HCT116 (cell line): ENCODE results near the gene RAB24. TPM values are rescaled to one million over a fixed set of nuclear protein-coding genes. Genes with fewer than 3 reads are reported as not detected.

Experiments used
- ATAC-seq: fragments of 200-7000 bp; cut with Tn5 transposase; 2 replicates; pipeline ENCODE4 v1.9.1; 2020; ENCODE audit warnings: mild to moderate bottlenecking, moderate library complexity
- BruUV-seq: library from RNA; stranded (reverse); fragments of 400-500 nt; replicated peaks from 2 replicates; lab custom pipeline; 2021; lab: Mats Ljungman, UMichigan
- CTCF ChIA-PET: fragments of 300-600 bp; sonication (Branson Sonifier 250); formaldehyde crosslinking; loops from one replicate; lab custom pipeline; 2021; ENCODE audit warnings: antibody characterized with exemption; lab: Charles Lee
- POLR2A ChIA-PET: fragments of 300-600, 350-600 bp; sonication (Branson Sonifier 250); formaldehyde crosslinking; loops from one replicate; lab custom pipeline; 2021; ENCODE audit warnings: antibody characterized with exemption; lab: Charles Lee
- RAD21 ChIA-PET, 2 experiments: fragments of 300-600 bp; sonication (Branson Sonifier 250); formaldehyde crosslinking; loops; one replicate each; lab custom pipeline; 2023; ENCODE audit warnings: low total read pairs in 2 of 2; ENCODE audit not compliant: uncharacterized antibody in 2 of 2, unreplicated experiment in 2 of 2, low non-redundant PET in 1 of 2; lab: Charles Lee
- DNase-seq: peaks from one replicate; pipeline ENCODE4 v3.0.0-alpha.2; 2010; ENCODE audit warnings: low read depth, low spot score
- H2AFZ ChIP-seq: fragments of 200-600 bp; shearing (Covaris generic), sonication (generic); 2 replicates; pipeline ENCODE4 v1.6.1; 2017; ENCODE audit warnings: low read depth, mixed run types, mixed read lengths, antibody characterized with exemption, low read length; ENCODE audit not compliant: poor library complexity, severe bottlenecking
- H3K27ac ChIP-seq: 2 replicates; pipeline ENCODE4 v1.5.1; 2012; ENCODE audit warnings: low read depth, low read length
- H3K27me3 ChIP-seq: fragments of 200-600 bp; sonication (generic); 2 replicates; pipeline ENCODE4 v1.6.1; 2016; ENCODE audit warnings: mixed run types, low read length, mixed read lengths; ENCODE audit not compliant: insufficient read depth
- H3K36me3 ChIP-seq, 2 experiments: fragments of 200-500 bp in 1 of 2; fragments of 200-600 bp in 1 of 2; sonication (Bioruptor generic) in 1 of 2; sonication (generic) in 1 of 2; 2 replicates each; pipeline versions ENCODE4 v1.5.1 to v1.6.1; 2014 to 2016; ENCODE audit warnings: low read length in 2 of 2, inconsistent platforms in 1 of 2, mixed read lengths in 1 of 2, mixed run types in 1 of 2; ENCODE audit not compliant: insufficient read depth in 2 of 2, control insufficient read depth in 1 of 2
- H3K4me1 ChIP-seq, 2 experiments: fragments of 200-600 bp in 1 of 2; sonication (generic) in 1 of 2; 2 replicates each; pipeline versions ENCODE4 v1.5.1 to v1.6.1; 2012 to 2017; ENCODE audit warnings: low read length in 2 of 2, inconsistent platforms in 1 of 2, mild to moderate bottlenecking in 1 of 2, mixed read lengths in 1 of 2, mixed run types in 1 of 2, moderate library complexity in 1 of 2; ENCODE audit not compliant: insufficient read depth in 2 of 2, control insufficient read depth in 1 of 2
- H3K4me2 ChIP-seq: fragments of 200-600 bp; sonication (generic); 2 replicates; pipeline ENCODE4 v1.6.1; 2017; ENCODE audit warnings: mixed run types, low read length, mixed read lengths
- H3K4me3 ChIP-seq, 2 experiments: fragments of 200-600 bp in 1 of 2; sonication (generic) in 1 of 2; replicated peaks in 1 of 2; 2 replicates each; pipeline ENCODE4 v1.5.1; 2011 to 2016; ENCODE audit warnings: low read length in 2 of 2, control low read depth in 1 of 2, low read depth in 1 of 2, mild to moderate bottlenecking in 1 of 2, mixed read lengths in 1 of 2, mixed run types in 1 of 2
- H3K79me2 ChIP-seq: fragments of 200-600 bp; sonication (generic); 2 replicates; pipeline ENCODE4 v1.6.1; 2017; ENCODE audit warnings: mild to moderate bottlenecking, mixed run types, low read length, moderate library complexity, mixed read lengths; ENCODE audit not compliant: insufficient read depth
- H3K9ac ChIP-seq: fragments of 200-600 bp; sonication (generic); 2 replicates; pipeline ENCODE4 v1.6.1; 2016; ENCODE audit warnings: low read length, mixed read lengths
- H3K9me2 ChIP-seq: fragments of 200-600 bp; sonication (generic), shearing (Covaris generic); 2 replicates; pipeline ENCODE4 v1.6.1; 2017; ENCODE audit warnings: mixed run types, mild to moderate bottlenecking, moderate library complexity; ENCODE audit not compliant: insufficient read depth
- H3K9me3 ChIP-seq, 2 experiments: fragments of 200-500 bp in 1 of 2; fragments of 200-600 bp in 1 of 2; sonication (Bioruptor generic) in 1 of 2; sonication (generic) in 1 of 2; 2 replicates each; pipeline ENCODE4 v1.6.1; 2014 to 2017; ENCODE audit warnings: low read length in 2 of 2, mixed read lengths in 2 of 2, inconsistent platforms in 1 of 2, low read depth in 1 of 2, mild to moderate bottlenecking in 1 of 2, mixed run types in 1 of 2, moderate library complexity in 1 of 2; ENCODE audit not compliant: control insufficient read depth in 1 of 2, insufficient read depth in 1 of 2
- H4K20me1 ChIP-seq: fragments of 200-600 bp; sonication (generic), shearing (Covaris generic); 2 replicates; pipeline ENCODE4 v1.6.1; 2017; ENCODE audit warnings: mixed run types, mild to moderate bottlenecking, moderate library complexity; ENCODE audit not compliant: insufficient read depth
- CBX3 ChIP-seq: IDR thresholded peaks from 2 replicates; pipeline ENCODE4 v1.6.1; 2012; ENCODE audit warnings: low read depth
- CEBPB ChIP-seq: IDR thresholded peaks from 2 replicates; pipeline ENCODE4 v1.6.1; 2012; ENCODE audit warnings: low read depth
- EGR1 ChIP-seq: IDR thresholded peaks from 2 replicates; pipeline ENCODE4 v1.6.1; 2012; ENCODE audit warnings: low read depth
- ELF1 ChIP-seq: IDR thresholded peaks from 2 replicates; pipeline ENCODE4 v1.6.1; 2012; ENCODE audit warnings: low read depth, borderline replicate concordance
- POLR2AphosphoS5 ChIP-seq: IDR thresholded peaks from 2 replicates; pipeline ENCODE4 v1.6.1; 2011; ENCODE audit warnings: mild to moderate bottlenecking, low read depth, low read length, moderate library complexity
- RAD21 ChIP-seq: IDR thresholded peaks from 2 replicates; pipeline ENCODE4 v1.6.1; 2012; ENCODE audit warnings: low read depth, mild to moderate bottlenecking
- SIN3A ChIP-seq: IDR thresholded peaks from 2 replicates; pipeline ENCODE4 v1.6.1; 2012; ENCODE audit warnings: low read depth
- SRF ChIP-seq: IDR thresholded peaks from 2 replicates; pipeline ENCODE4 v1.6.1; 2012; ENCODE audit warnings: low read depth
- TCF7L2 ChIP-seq: IDR thresholded peaks from 2 replicates; pipeline ENCODE4 v1.7.0; 2011; ENCODE audit warnings: borderline replicate concordance, inconsistent platforms; ENCODE audit not compliant: insufficient read depth, insufficient read length; ENCODE audit errors: extremely low read depth
- ZFX ChIP-seq: fragments of 450-650 bp; IDR thresholded peaks from 2 replicates; pipeline ENCODE4 v1.6.1; 2017
- intact Hi-C: fragments of 100-400 bp; cut with micrococcal nuclease; formaldehyde crosslinking; loops from 2 replicates; pipeline ENCODE4 v1.10.0; 2022
- total RNA-seq: library from RNA; stranded (reverse); gene quantifications from one replicate; pipeline ENCODE4 v1.2.1, GENCODE V29; 2021; ENCODE audit not compliant: unreplicated experiment
- TF ChIP-seq, protein P1 (sequence below), 3 experiments: fragments of 200-600 bp in 1 of 3; sonication (generic) in 1 of 3; IDR thresholded peaks in 2 of 3; conservative IDR thresholded peaks in 1 of 3; 2 replicates each; pipeline ENCODE4 v1.5.1; 2012 to 2017; ENCODE audit warnings: low read depth in 2 of 3, low read length in 2 of 3, antibody characterized with exemption in 1 of 3, borderline replicate concordance in 1 of 3, control low read depth in 1 of 3, mild to moderate bottlenecking in 1 of 3, mixed read lengths in 1 of 3, mixed run types in 1 of 3, moderate library complexity in 1 of 3; ENCODE audit not compliant: insufficient read depth in 1 of 3
- TF ChIP-seq, protein P2 (sequence below): IDR thresholded peaks from 2 replicates; pipeline ENCODE4 v1.6.1; 2011; ENCODE audit warnings: mild to moderate bottlenecking, low read length, moderate library complexity; ENCODE audit not compliant: insufficient replicate concordance; ENCODE audit errors: extremely low read depth

RAB24 gene
- total RNA-seq, 1 experiment from 2014 or later = 13.5 TPM

DNA sequence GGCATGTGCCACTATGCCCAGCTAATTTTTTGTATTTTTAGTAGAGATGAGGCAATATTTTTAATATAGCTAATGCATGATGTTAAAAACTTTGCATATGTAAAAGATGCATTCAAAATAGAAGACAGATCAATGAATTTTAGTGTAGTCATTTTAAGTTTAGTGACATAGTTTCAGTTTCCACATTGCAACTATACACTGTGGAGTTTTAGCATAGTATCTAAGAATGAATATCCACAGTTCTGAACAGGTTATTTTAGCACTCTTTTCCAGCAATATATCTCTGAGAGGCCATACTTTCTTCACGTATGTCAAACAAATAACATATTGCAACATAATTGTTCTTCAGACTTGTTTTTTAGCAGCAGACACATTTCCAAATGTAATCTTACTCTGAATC, 39.3 kb downstream of the RAB24 start (continued):
- TF ChIP-seq EGR1 (no peak), SRF (no peak), CEBPB (no peak), ZFX (no peak), SIN3A (no peak), ELF1 (no peak)
- TF ChIP-seq, protein P1, sequence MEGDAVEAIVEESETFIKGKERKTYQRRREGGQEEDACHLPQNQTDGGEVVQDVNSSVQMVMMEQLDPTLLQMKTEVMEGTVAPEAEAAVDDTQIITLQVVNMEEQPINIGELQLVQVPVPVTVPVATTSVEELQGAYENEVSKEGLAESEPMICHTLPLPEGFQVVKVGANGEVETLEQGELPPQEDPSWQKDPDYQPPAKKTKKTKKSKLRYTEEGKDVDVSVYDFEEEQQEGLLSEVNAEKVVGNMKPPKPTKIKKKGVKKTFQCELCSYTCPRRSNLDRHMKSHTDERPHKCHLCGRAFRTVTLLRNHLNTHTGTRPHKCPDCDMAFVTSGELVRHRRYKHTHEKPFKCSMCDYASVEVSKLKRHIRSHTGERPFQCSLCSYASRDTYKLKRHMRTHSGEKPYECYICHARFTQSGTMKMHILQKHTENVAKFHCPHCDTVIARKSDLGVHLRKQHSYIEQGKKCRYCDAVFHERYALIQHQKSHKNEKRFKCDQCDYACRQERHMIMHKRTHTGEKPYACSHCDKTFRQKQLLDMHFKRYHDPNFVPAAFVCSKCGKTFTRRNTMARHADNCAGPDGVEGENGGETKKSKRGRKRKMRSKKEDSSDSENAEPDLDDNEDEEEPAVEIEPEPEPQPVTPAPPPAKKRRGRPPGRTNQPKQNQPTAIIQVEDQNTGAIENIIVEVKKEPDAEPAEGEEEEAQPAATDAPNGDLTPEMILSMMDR (IDR thresholded peaks at IDR 0.05 in 2 of 3, conservative IDR thresholded peaks at IDR 0.05 in 1 of 3; ENCODE audit: borderline replicate concordance in 1 of 3, insufficient read depth in 1 of 3, low read depth in 2 of 3, low read length in 2 of 3) = no peak

DNA sequence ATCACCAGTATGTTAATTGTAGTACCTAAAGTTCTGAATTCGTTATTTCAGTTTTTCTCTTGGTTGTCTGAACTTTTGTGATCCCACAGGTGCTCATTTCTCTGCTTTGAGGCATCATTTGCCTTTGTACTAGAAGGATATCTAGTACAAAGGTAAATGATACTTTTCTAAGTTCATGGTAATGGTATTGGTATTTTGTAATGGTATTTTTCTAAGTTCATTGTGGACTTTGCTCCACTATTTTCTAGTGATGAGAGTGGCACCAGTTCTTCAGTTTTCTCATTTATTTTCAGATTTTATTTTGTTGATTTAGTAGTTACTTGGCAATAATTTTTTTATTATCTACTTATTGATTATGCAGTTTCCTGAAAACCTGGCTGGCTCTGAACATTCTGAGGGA, 42.0 kb downstream of the RAB24 start:
- Histone ChIP-seq H3K9me2 (no peaks in the 10 kb centered on the region), H3K9ac (no peak overlapping the region), H4K20me1 (no peaks in the 10 kb centered on the region), H3K4me2 (no peak overlapping the region), H3K79me2 (peaks cover 3% of the 10 kb centered on the region; the same call in 1 of the 2 replicates), H3K27ac (no peak overlapping the region), H3K9me3 (no peaks in the 10 kb centered on the region), H3K4me3 (no peak overlapping the region), H3K27me3 (no peaks in the 10 kb centered on the region), H3K36me3 (peaks cover 0 to 19% of the 10 kb centered on the region in 2 experiments; a peak in 3 of 4 replicates), H3K4me1 (no peaks in the 10 kb centered on the region), H2AFZ (no peak overlapping the region)
- intact Hi-C loops = no loop called here
- POLR2A ChIA-PET = no interaction called here
- CTCF ChIA-PET = no interaction called here
- RAD21 ChIA-PET = no interaction called here
- no TSS peak for BruUV-seq
- DNase-seq = no peak
- ATAC-seq = no peak
- TF ChIP-seq CBX3 = no peak
- no peak for TF ChIP-seq TCF7L2
- no peak for TF ChIP-seq SRF
- TF ChIP-seq, protein P2, sequence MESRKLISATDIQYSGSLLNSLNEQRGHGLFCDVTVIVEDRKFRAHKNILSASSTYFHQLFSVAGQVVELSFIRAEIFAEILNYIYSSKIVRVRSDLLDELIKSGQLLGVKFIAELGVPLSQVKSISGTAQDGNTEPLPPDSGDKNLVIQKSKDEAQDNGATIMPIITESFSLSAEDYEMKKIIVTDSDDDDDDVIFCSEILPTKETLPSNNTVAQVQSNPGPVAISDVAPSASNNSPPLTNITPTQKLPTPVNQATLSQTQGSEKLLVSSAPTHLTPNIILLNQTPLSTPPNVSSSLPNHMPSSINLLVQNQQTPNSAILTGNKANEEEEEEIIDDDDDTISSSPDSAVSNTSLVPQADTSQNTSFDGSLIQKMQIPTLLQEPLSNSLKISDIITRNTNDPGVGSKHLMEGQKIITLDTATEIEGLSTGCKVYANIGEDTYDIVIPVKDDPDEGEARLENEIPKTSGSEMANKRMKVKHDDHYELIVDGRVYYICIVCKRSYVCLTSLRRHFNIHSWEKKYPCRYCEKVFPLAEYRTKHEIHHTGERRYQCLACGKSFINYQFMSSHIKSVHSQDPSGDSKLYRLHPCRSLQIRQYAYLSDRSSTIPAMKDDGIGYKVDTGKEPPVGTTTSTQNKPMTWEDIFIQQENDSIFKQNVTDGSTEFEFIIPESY = no peak
- no peak for TF ChIP-seq POLR2AphosphoS5
- no peak for TF ChIP-seq RAD21
